HL-60 (cell line): ENCODE data around the gene PABPN1.

ENCODE experiments used
- DNase-seq, 2 experiments: peaks; one replicate each; pipeline ENCODE4 v3.0.0-alpha.2; 2010 to 2020; ENCODE audit warnings: low read depth in 1 of 2, low spot score in 1 of 2
- H3K27ac ChIP-seq: fragments of 250-450 bp; sonication (Bioruptor Pico); replicated peaks from 2 replicates; pipeline ENCODE4 v1.5.1; 2020; ENCODE audit warnings: mild to moderate bottlenecking, moderate library complexity
- H3K27me3 ChIP-seq: fragments of 250-450 bp; sonication (Bioruptor Pico); 2 replicates; pipeline ENCODE4 v1.5.1; 2021; ENCODE audit warnings: mild to moderate bottlenecking, moderate library complexity; ENCODE audit not compliant: insufficient read depth, poor library complexity, severe bottlenecking
- H3K4me3 ChIP-seq: replicated peaks from 2 replicates; pipeline ENCODE4 v1.5.1; 2011; ENCODE audit warnings: mild to moderate bottlenecking, control low read depth, low read length; ENCODE audit not compliant: insufficient read depth
- GABPA ChIP-seq: IDR thresholded peaks from 2 replicates; pipeline ENCODE4 v1.6.1; 2012; ENCODE audit warnings: low read depth
- POLR2AphosphoS5 ChIP-seq: IDR thresholded peaks from 2 replicates; pipeline ENCODE4 v1.6.1; 2012; ENCODE audit warnings: low read depth
- SPI1 ChIP-seq: IDR thresholded peaks from 2 replicates; pipeline ENCODE4 v1.6.1; 2012; ENCODE audit warnings: low read depth, mild to moderate bottlenecking, borderline replicate concordance
- TF ChIP-seq, protein P1 (sequence below): IDR thresholded peaks from 2 replicates; pipeline ENCODE4 v1.6.1; 2012; ENCODE audit warnings: low read depth; ENCODE audit not compliant: insufficient replicate concordance
- TF ChIP-seq, protein P2 (sequence below): IDR thresholded peaks from one replicate; pipeline ENCODE4 v1.5.1; 2011; ENCODE audit warnings: low read length, control low read depth, inconsistent platforms; ENCODE audit not compliant: insufficient read depth

PABPN1 gene

DNA sequence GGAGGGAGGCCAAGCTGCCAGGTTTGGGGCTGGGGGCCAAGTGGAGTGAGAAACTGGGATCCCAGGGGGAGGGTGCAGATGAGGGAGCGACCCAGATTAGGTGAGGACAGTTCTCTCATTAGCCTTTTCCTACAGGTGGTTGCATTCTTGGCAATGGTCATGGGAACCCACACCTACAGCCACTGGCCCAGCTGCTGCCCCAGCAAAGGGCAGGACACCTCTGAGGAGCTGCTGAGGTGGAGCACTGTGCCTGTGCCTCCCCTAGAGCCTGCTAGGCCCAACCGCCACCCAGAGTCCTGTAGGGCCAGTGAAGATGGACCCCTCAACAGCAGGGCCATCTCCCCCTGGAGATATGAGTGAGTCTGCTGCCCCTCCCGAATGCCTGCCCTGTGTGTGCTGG is 51.8 kb downstream of the PABPN1 start:
- H3K27ac ChIP-seq = no peak overlapping the region
- no peak for DNase-seq
- TF ChIP-seq GABPA = no peak
- no peak for TF ChIP-seq SPI1
- TF ChIP-seq, protein P1, sequence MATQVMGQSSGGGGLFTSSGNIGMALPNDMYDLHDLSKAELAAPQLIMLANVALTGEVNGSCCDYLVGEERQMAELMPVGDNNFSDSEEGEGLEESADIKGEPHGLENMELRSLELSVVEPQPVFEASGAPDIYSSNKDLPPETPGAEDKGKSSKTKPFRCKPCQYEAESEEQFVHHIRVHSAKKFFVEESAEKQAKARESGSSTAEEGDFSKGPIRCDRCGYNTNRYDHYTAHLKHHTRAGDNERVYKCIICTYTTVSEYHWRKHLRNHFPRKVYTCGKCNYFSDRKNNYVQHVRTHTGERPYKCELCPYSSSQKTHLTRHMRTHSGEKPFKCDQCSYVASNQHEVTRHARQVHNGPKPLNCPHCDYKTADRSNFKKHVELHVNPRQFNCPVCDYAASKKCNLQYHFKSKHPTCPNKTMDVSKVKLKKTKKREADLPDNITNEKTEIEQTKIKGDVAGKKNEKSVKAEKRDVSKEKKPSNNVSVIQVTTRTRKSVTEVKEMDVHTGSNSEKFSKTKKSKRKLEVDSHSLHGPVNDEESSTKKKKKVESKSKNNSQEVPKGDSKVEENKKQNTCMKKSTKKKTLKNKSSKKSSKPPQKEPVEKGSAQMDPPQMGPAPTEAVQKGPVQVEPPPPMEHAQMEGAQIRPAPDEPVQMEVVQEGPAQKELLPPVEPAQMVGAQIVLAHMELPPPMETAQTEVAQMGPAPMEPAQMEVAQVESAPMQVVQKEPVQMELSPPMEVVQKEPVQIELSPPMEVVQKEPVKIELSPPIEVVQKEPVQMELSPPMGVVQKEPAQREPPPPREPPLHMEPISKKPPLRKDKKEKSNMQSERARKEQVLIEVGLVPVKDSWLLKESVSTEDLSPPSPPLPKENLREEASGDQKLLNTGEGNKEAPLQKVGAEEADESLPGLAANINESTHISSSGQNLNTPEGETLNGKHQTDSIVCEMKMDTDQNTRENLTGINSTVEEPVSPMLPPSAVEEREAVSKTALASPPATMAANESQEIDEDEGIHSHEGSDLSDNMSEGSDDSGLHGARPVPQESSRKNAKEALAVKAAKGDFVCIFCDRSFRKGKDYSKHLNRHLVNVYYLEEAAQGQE = no peak
- no peak for TF ChIP-seq POLR2AphosphoS5
- TF ChIP-seq, protein P2, sequence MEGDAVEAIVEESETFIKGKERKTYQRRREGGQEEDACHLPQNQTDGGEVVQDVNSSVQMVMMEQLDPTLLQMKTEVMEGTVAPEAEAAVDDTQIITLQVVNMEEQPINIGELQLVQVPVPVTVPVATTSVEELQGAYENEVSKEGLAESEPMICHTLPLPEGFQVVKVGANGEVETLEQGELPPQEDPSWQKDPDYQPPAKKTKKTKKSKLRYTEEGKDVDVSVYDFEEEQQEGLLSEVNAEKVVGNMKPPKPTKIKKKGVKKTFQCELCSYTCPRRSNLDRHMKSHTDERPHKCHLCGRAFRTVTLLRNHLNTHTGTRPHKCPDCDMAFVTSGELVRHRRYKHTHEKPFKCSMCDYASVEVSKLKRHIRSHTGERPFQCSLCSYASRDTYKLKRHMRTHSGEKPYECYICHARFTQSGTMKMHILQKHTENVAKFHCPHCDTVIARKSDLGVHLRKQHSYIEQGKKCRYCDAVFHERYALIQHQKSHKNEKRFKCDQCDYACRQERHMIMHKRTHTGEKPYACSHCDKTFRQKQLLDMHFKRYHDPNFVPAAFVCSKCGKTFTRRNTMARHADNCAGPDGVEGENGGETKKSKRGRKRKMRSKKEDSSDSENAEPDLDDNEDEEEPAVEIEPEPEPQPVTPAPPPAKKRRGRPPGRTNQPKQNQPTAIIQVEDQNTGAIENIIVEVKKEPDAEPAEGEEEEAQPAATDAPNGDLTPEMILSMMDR = no peak

More for the DNA sequence above, 51.8 kb downstream of the PABPN1 start:
- Histone ChIP-seq H3K27me3 (peaks cover 4% of the 10 kb centered on the region), H3K4me3 (no peak overlapping the region)
